Body of pancreas (tissue), 4 donors: ENCODE results near the gene HOXD8. TPM values are rescaled to one million over a fixed set of nuclear protein-coding genes. Genes with fewer than 3 reads are reported as not detected.

Source experiments
- ATAC-seq: fragments of 150-250 bp; one replicate; pipeline ENCODE4 v1.9.1; 2016
- DNase-seq, 4 donors: peaks; one replicate each; pipeline ENCODE4 v3.0.0-alpha.2; 2019
- H3K27ac ChIP-seq, 4 donors: fragments of 200-600 bp; sonication (generic); 1 replicate in 3 of 4; 2 replicates in 1 of 4; pipeline versions ENCODE4 v1.5.1 to v1.6.1; 2016 to 2019; ENCODE audit warnings: mild to moderate bottlenecking in 1 of 4, mixed read lengths in 1 of 4, moderate library complexity in 1 of 4
- H3K27me3 ChIP-seq, 2 donors: fragments of 200-600 bp; sonication (generic); one replicate each; pipeline ENCODE4 v1.6.0; 2016; ENCODE audit warnings: mild to moderate bottlenecking in 1 of 2
- H3K36me3 ChIP-seq, 2 donors: fragments of 200-600 bp; sonication (generic); replicated peaks in 1 of 2; 2 replicates each; pipeline ENCODE4 v1.5.1; 2016; ENCODE audit warnings: low read depth in 2 of 2; ENCODE audit not compliant: insufficient read depth in 1 of 2
- H3K4me1 ChIP-seq: fragments of 200-600 bp; sonication (generic); one replicate; pipeline ENCODE4 v1.6.0; 2016
- H3K4me3 ChIP-seq, 2 donors: fragments of 200-600 bp; sonication (generic); 1 replicate in 1 of 2; 2 replicates in 1 of 2; pipeline ENCODE4 v1.5.1; 2016 to 2019
- H3K9me3 ChIP-seq, 3 donors: fragments of 200-600 bp; sonication (generic); 1 replicate in 2 of 3; 2 replicates in 1 of 3; pipeline ENCODE4 v1.5.1; 2016
- POLR2A ChIP-seq, 3 donors: fragments of 450-650 bp; IDR thresholded peaks; one replicate each; pipeline ENCODE4 v1.6.1; 2016; ENCODE audit warnings: antibody characterized with exemption in 3 of 3, mild to moderate bottlenecking in 2 of 3
- WGBS, 2 donors: methylation state at CpG; one replicate each; pipeline ENCODE4 v1.1.5; 2017; 5-methylcytosine and 5-hydroxymethylcytosine counted together
- intact Hi-C: fragments of 100-400 bp; cut with DNase I; formaldehyde crosslinking; loops from one replicate; pipeline ENCODE4 v1.15.1; 2023
- total RNA-seq, 2 donors: library from RNA; depleted of rRNA; stranded (reverse); fragments of >200 nt; gene quantifications; one replicate each; pipeline ENCODE4 v1.1.0, GENCODE V29; 2016
- TF ChIP-seq, protein P1 (sequence below), 7 experiments: fragments of 450-650 bp in 4 of 7; fragments of 200-600 bp in 3 of 7; sonication (generic) in 3 of 7; IDR thresholded peaks; one replicate each; pipeline ENCODE4 v1.5.1; 2016 to 2019; ENCODE audit warnings: antibody characterized with exemption in 7 of 7

Gene HOXD8
- total RNA-seq, 2 donors from 2014 or later: 2.6 to 3.1 TPM

DNA sequence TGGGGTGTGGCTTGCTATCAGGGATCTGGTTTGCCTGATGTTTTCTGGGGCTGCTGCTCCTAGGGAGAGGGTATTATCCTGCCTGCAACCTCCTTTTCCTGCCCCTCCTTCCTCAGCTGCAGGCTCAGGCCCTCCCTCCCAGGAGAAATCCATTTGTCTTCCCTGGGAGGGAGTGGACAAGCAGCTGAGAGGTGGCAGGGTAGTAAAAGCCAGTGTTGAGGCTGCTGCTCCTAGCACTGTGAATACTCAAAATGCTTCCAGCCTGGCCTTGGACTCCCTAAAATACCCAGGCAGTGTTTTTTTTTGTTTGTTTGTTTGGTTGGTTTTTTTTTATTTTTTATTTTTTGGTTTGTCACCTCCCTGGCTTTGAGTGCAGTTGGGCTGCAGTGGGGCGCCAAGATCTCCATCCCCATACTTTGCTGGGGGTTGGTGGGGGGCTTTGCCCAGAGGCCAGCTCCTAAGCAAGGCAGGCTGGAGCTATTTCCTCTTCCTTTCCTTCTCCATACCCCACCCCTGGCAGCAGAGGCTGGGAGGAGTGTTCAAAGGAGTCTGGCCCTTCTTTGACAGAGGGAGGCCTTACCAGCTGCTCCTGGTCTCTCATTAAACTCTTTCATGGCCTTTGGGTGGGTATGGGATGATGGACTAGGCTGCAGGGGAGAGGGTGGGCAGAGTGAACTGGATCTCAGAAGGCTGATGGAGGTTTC, 41.2 kb downstream of the HOXD8 start:
- Histone ChIP-seq H3K27ac (no peak overlapping the region), H3K27me3 (peaks cover 0 to 37% of the 10 kb centered on the region in 2 donors), H3K9me3 (no peaks in the 10 kb centered on the region), H3K4me3 (no peak overlapping the region), H3K36me3 (no peaks in the 10 kb centered on the region), H3K4me1 (peaks cover 18% of the 10 kb centered on the region)
- WGBS, 2 donors: 83 to 88% methylated on average over 1 of the region's 1 CpG
- intact Hi-C loops: no loop called here
- DNase-seq: no peak
- no peak for ATAC-seq
- no peak for TF ChIP-seq POLR2A (IDR thresholded peaks at IDR 0.05)
- TF ChIP-seq, protein P1, sequence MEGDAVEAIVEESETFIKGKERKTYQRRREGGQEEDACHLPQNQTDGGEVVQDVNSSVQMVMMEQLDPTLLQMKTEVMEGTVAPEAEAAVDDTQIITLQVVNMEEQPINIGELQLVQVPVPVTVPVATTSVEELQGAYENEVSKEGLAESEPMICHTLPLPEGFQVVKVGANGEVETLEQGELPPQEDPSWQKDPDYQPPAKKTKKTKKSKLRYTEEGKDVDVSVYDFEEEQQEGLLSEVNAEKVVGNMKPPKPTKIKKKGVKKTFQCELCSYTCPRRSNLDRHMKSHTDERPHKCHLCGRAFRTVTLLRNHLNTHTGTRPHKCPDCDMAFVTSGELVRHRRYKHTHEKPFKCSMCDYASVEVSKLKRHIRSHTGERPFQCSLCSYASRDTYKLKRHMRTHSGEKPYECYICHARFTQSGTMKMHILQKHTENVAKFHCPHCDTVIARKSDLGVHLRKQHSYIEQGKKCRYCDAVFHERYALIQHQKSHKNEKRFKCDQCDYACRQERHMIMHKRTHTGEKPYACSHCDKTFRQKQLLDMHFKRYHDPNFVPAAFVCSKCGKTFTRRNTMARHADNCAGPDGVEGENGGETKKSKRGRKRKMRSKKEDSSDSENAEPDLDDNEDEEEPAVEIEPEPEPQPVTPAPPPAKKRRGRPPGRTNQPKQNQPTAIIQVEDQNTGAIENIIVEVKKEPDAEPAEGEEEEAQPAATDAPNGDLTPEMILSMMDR (IDR thresholded peaks at IDR 0.05): no peak

DNA sequence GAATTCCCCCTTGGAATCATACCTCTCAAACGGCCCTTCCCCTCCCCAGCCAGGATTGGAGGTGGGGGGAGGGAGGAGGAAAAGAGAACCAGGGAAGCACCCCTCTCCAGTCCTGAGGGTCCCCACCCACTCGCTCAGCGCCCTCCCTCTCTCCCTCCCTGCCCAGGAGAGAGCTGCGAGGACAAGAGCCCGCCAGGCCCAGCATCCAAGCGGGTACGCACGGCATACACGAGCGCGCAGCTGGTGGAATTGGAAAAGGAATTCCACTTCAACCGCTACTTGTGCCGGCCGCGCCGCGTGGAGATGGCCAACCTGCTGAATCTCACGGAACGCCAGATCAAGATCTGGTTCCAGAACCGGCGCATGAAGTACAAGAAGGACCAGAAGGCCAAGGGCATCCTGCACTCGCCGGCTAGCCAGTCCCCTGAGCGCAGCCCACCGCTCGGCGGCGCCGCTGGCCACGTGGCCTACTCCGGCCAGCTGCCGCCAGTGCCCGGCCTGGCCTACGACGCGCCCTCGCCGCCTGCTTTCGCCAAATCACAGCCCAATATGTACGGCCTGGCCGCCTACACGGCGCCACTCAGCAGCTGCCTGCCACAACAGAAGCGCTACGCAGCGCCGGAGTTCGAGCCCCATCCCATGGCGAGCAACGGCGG, 42.0 kb downstream of the HOXD8 start:
- no peak overlapping the region for H3K4me3 ChIP-seq
- TF ChIP-seq, protein P1 (IDR thresholded peaks at IDR 0.05): no peak
- no peak for TF ChIP-seq POLR2A (IDR thresholded peaks at IDR 0.05)
- peaks cover 0 to 36% of the 10 kb centered on the region in 2 donors for H3K27me3 ChIP-seq
- WGBS, 2 donors: 12 to 17% methylated on average over 1 to 50 of the region's 51 CpGs
- H3K9me3 ChIP-seq: no peaks in the 10 kb centered on the region
- no peaks in the 10 kb centered on the region for H3K36me3 ChIP-seq
- no peak overlapping the region for H3K27ac ChIP-seq
- DNase-seq (no peak), ATAC-seq (no peak)
- intact Hi-C loops: no loop called here
- peaks cover 18% of the 10 kb centered on the region for H3K4me1 ChIP-seq

DNA sequence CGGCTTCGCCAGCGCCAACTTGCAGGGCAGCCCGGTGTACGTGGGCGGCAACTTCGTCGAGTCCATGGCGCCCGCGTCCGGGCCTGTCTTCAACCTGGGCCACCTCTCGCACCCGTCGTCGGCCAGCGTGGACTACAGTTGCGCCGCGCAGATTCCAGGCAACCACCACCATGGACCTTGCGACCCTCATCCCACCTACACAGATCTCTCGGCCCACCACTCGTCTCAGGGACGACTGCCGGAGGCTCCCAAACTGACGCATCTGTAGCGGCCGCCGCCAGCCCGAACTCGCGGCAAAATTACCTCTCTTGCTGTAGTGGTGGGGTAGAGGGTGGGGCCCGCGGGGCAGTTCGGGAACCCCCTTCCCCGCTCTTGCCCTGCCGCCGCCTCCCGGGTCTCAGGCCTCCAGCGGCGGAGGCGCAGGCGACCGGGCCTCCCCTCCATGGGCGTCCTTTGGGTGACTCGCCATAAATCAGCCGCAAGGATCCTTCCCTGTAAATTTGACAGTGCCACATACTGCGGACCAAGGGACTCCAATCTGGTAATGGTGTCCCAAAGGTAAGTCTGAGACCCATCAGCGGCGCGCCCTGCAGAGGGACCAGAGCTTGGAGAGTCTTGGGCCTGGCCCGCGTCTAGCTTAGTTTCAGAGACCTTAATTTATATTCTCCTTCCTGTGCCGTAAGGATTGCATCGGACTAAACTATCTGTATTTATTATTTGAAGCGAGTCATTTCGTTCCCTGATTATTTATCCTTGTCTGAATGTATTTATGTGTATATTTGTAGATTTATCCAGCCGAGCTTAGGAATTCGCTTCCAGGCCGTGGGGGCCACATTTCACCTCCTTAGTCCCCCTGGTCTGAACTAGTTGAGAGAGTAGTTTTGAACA, 42.7 kb downstream of the HOXD8 start:
- Histone ChIP-seq H3K36me3 (no peaks in the 10 kb centered on the region), H3K4me1 (peaks cover 18% of the 10 kb centered on the region), H3K9me3 (no peaks in the 10 kb centered on the region), H3K27me3 (peaks cover 0 to 36% of the 10 kb centered on the region in 2 donors), H3K4me3 (no peak overlapping the region), H3K27ac (no peak overlapping the region)
- no peak for ATAC-seq
- DNase-seq: no peak
- intact Hi-C loops: no loop called here
- WGBS, 2 donors: 8 to 13% methylated on average over 30 to 58 of the region's 60 CpGs
- TF ChIP-seq POLR2A (IDR thresholded peaks at IDR 0.05): no peak
- TF ChIP-seq, protein P1 (IDR thresholded peaks at IDR 0.05): no peak

DNA sequence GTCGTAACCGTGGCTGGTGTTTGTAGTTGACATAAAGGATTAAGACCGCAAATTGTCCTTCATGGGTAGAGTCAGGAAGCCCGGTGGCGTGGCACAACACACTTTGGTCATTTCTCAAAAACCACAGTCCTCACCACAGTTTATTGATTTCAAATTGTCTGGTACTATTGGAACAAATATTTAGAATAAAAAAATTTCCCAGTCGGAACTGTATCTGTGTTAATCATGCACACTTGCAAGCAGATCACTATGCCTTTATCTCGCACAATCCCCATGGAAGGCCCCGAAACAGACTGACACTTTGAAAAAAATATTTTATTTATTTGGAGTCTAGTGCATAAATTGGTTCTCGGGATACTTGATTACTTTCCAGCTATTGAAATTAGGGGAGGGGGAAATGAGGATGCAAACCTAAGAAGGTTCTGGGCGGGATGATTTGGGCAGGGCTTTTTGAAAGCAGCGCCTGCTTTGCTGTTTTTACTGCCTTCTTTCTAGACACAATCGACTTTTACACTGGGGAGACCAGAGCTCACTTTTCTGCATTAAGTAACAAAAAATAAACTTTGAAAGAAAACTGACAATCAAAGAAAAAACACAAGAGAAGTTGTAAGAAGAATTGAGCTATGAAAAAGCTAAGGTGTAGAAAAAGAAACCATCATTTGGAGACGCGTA, 43.5 kb downstream of the HOXD8 start:
- H3K9me3 ChIP-seq: no peaks in the 10 kb centered on the region
- H3K36me3 ChIP-seq: no peaks in the 10 kb centered on the region
- H3K27me3 ChIP-seq: peaks cover 0 to 39% of the 10 kb centered on the region in 2 donors
- 20 to 24% methylated on average over 14 of the region's 14 CpGs for WGBS, 2 donors
- H3K4me3 ChIP-seq: no peak overlapping the region
- no peak for DNase-seq
- peaks cover 21% of the 10 kb centered on the region for H3K4me1 ChIP-seq
- no peak overlapping the region for H3K27ac ChIP-seq
- no peak for TF ChIP-seq POLR2A (IDR thresholded peaks at IDR 0.05)
- TF ChIP-seq, protein P1 (IDR thresholded peaks at IDR 0.05): no peak
- ATAC-seq: no peak
- intact Hi-C loops: no loop called here
